ENCODE measurements around the gene ZMIZ2. TPM values are rescaled to one million over a fixed set of nuclear protein-coding genes. Genes with fewer than 3 reads are reported as not detected.
A peak's percentile ranks its signal among the peaks of the same experiment; 100 is the strongest.

ZMIZ2 gene
- total and polyA plus RNA-seq, 9 of the 15 experiments (the other 6 are each of a cell fraction or from before 2014, with no cell fraction given) = 0.13 to 40.3 (median 4.9) TPM

- TF ChIP-seq ZBTB40 (IDR thresholded peaks at IDR 0.05) = peak; percentile 28; the same call in 1 of the 2 replicates
- no peak for TF ChIP-seq ZBTB40 (CRISPR knock-in tag; IDR thresholded peaks at IDR 0.05)
- TF ChIP-seq KDM4B (IDR thresholded peaks at IDR 0.05; ENCODE audit: borderline replicate concordance in 2 of 2, low read depth in 1 of 2) = peak in 1 of 2 experiments; percentile 68; a peak in 1 of 4 replicates
- peak; percentile 65; the same call in 1 of the 2 replicates for TF ChIP-seq GATAD2B (IDR thresholded peaks at IDR 0.05; ENCODE audit: borderline replicate concordance)
- TF ChIP-seq GABPA (tag; conservative IDR thresholded peaks at IDR 0.05; ENCODE audit: low read depth) = peak; percentile 73
- TF ChIP-seq TAF1 (IDR thresholded peaks at IDR 0.05; ENCODE audit: control insufficient read depth, extremely low read depth, insufficient read depth, low read length, severe bottlenecking) = peak; percentile 10
- TF ChIP-seq TGIF2 (CRISPR knock-in tag; IDR thresholded peaks at IDR 0.05) = no peak
- TF ChIP-seq TBP (optimal IDR thresholded peaks at IDR 0.05; ENCODE audit: low read depth, low read length) = peak; percentile 60
- no peak for TF ChIP-seq POLR3G (IDR thresholded peaks at IDR 0.05; ENCODE audit: extremely low read depth, insufficient read length, insufficient replicate concordance)
- peak; percentile 84 for TF ChIP-seq L3MBTL2 (IDR thresholded peaks at IDR 0.05)
Measured at GRCh38 chr7:44748045-44748947, at the start of gene ZMIZ2 (continued).
